NCI-H526 treated with DMSO at 0.1 percent for 48 hours (cell line): Measurements from ENCODE around the gene BTBD2.

Experiments
- DNase-seq: peaks from one replicate; lab custom pipeline; 2025; lab: John Stamatoyannopoulos, UW

BTBD2 gene

GRCh38 chr19:2015608-2015950 lies at the start of gene BTBD2:
Gene BTBD2, minus strand, starts transcription at chr19:2015714. Its CDS starts 11 bp downstream, at chr19:2015703.
- DNase-seq = no peak

GRCh38 chr19:2064788-2065524 lies 49.4 kb upstream of the BTBD2 start:
- DNase-seq = no peak

- no peak for DNase-seq
Measured at GRCh38 chr19:2064395-2064787, 48.9 kb upstream of the BTBD2 start.

GRCh38 chr19:2063824-2064223 lies 48.3 kb upstream of the BTBD2 start:
- no peak for DNase-seq

GRCh38 chr19:2062770-2063169 lies 47.3 kb upstream of the BTBD2 start:
- no peak for DNase-seq

- no peak for DNase-seq
Measured at GRCh38 chr19:2062389-2062729, 46.8 kb upstream of the BTBD2 start.

- peak; percentile 95 for DNase-seq
Measured at GRCh38 chr19:2061495-2062388, 46.2 kb upstream of the BTBD2 start.

- peak; percentile 40 for DNase-seq
Measured at GRCh38 chr19:2060884-2061494, 45.5 kb upstream of the BTBD2 start.

- peak; percentile 25 for DNase-seq
Measured at GRCh38 chr19:2059422-2060201, 44.1 kb upstream of the BTBD2 start.

- no peak for DNase-seq
Measured at GRCh38 chr19:2058570-2059421, 43.3 kb upstream of the BTBD2 start.

- DNase-seq = no peak
Measured at GRCh38 chr19:2057484-2058469, 42.3 kb upstream of the BTBD2 start.

- DNase-seq = no peak
Measured at GRCh38 chr19:2056837-2057192, 41.3 kb upstream of the BTBD2 start.

GRCh38 chr19:2055931-2056836 lies 40.7 kb upstream of the BTBD2 start:
- no peak for DNase-seq

- DNase-seq = no peak
Measured at GRCh38 chr19:2054763-2055162, 39.2 kb upstream of the BTBD2 start.

- DNase-seq = no peak
Measured at GRCh38 chr19:2053601-2054389, 38.3 kb upstream of the BTBD2 start.

- DNase-seq = no peak
Measured at GRCh38 chr19:2051773-2052704, 36.5 kb upstream of the BTBD2 start.
